GM23248 (cell line): Measurements from ENCODE around the gene ERGIC1. TPM values are rescaled to one million over a fixed set of nuclear protein-coding genes. Genes with fewer than 3 reads are reported as not detected.

Experiments used
- DNase-seq: peaks from one replicate; pipeline ENCODE4 v3.0.0-alpha.2; 2015
- H2AFZ ChIP-seq: fragments of 200-600 bp; sonication (generic); 2 replicates; pipeline ENCODE4 v1.6.1; 2016; ENCODE audit warnings: antibody characterized with exemption
- H3F3A ChIP-seq: fragments of 200-600 bp; sonication (generic); 2 replicates; pipeline ENCODE4 v1.6.1; 2016; ENCODE audit warnings: mild to moderate bottlenecking, antibody characterized with exemption, mixed run types; ENCODE audit not compliant: insufficient read depth
- H3K27ac ChIP-seq: fragments of 200-600 bp; sonication (generic); 2 replicates; pipeline ENCODE4 v1.5.1; 2016; ENCODE audit warnings: mild to moderate bottlenecking
- H3K27me3 ChIP-seq: fragments of 200-600 bp; sonication (generic); replicated peaks from 2 replicates; pipeline ENCODE4 v1.6.1; 2016; ENCODE audit warnings: mild to moderate bottlenecking; ENCODE audit not compliant: insufficient read depth
- H3K36me3 ChIP-seq: fragments of 200-600 bp; sonication (generic); 2 replicates; pipeline ENCODE4 v1.6.1; 2016; ENCODE audit warnings: low read depth, mild to moderate bottlenecking
- H3K4me1 ChIP-seq: fragments of 200-600 bp; sonication (generic); 2 replicates; pipeline ENCODE4 v1.6.1; 2016; ENCODE audit warnings: mild to moderate bottlenecking; ENCODE audit not compliant: insufficient read depth
- H3K4me2 ChIP-seq: fragments of 200-600 bp; sonication (generic); one replicate; pipeline ENCODE4 v1.6.1; 2016; ENCODE audit warnings: mild to moderate bottlenecking; ENCODE audit not compliant: unreplicated experiment
- H3K4me3 ChIP-seq: fragments of 200-600 bp; sonication (generic); 2 replicates; pipeline ENCODE4 v1.5.1; 2016; ENCODE audit warnings: mild to moderate bottlenecking
- H3K79me2 ChIP-seq: fragments of 200-600 bp; sonication (generic); 2 replicates; pipeline ENCODE4 v1.6.1; 2016; ENCODE audit warnings: mild to moderate bottlenecking; ENCODE audit not compliant: insufficient read depth
- H3K9ac ChIP-seq: fragments of 200-600 bp; sonication (generic); 2 replicates; pipeline ENCODE4 v1.6.1; 2016; ENCODE audit warnings: mild to moderate bottlenecking
- H3K9me2 ChIP-seq: fragments of 200-600 bp; sonication (generic); 2 replicates; pipeline ENCODE4 v1.6.1; 2016; ENCODE audit warnings: mixed run types, mild to moderate bottlenecking, moderate library complexity; ENCODE audit not compliant: insufficient read depth
- H3K9me3 ChIP-seq: fragments of 200-600 bp; sonication (generic); one replicate; pipeline ENCODE4 v1.6.1; 2017; ENCODE audit warnings: low read depth
- H4K20me1 ChIP-seq: fragments of 200-600 bp; sonication (generic); 2 replicates; pipeline ENCODE4 v1.6.0; 2016; ENCODE audit not compliant: insufficient read depth
- EZH2 ChIP-seq: fragments of 200-600 bp; sonication (generic); IDR thresholded peaks from 2 replicates; pipeline ENCODE4 v1.6.1; 2018; ENCODE audit warnings: antibody characterized with exemption, mild to moderate bottlenecking; ENCODE audit not compliant: insufficient read depth, poor library complexity, severe bottlenecking
- EZH2phosphoT487 ChIP-seq: fragments of 200-600 bp; sonication (generic); IDR thresholded peaks from 2 replicates; pipeline ENCODE4 v1.6.1; 2018; ENCODE audit warnings: antibody characterized with exemption, moderate library complexity, mild to moderate bottlenecking, low read depth; ENCODE audit not compliant: insufficient read depth
- WGBS, 2 experiments: methylation state at CpG; one replicate each; pipeline ENCODE4 v1.1.6; 2015 to 2017; ENCODE audit warnings: low lambda C conversion rate in 2 of 2, low coverage in 1 of 2; ENCODE audit errors: missing lambda C conversion rate in 2 of 2; 5-methylcytosine and 5-hydroxymethylcytosine counted together
- in situ Hi-C: fragments of 300-500 bp; cut with MboI; formaldehyde crosslinking; loops from 2 replicates; pipeline ENCODE4 v1.15.0; 2020
- polyA plus RNA-seq: library from polyadenylated mRNA; unstranded; fragments of >200 nt; fragmentation: Nextera tagmentation; extraction: Ambion mirVana; gene quantifications from 2 replicates; pipeline ENCODE4 v1.2.1, GENCODE V29; 2016
- total RNA-seq: library from RNA; depleted of rRNA; stranded (reverse); fragments of >200 nt; shearing (Covaris generic); gene quantifications from 2 replicates; pipeline ENCODE4 v1.2.3, GENCODE V29; 2014

ERGIC1 gene
- total and polyA plus RNA-seq, 2 experiments from 2014 or later, result 66.4 to 235 TPM

DNA sequence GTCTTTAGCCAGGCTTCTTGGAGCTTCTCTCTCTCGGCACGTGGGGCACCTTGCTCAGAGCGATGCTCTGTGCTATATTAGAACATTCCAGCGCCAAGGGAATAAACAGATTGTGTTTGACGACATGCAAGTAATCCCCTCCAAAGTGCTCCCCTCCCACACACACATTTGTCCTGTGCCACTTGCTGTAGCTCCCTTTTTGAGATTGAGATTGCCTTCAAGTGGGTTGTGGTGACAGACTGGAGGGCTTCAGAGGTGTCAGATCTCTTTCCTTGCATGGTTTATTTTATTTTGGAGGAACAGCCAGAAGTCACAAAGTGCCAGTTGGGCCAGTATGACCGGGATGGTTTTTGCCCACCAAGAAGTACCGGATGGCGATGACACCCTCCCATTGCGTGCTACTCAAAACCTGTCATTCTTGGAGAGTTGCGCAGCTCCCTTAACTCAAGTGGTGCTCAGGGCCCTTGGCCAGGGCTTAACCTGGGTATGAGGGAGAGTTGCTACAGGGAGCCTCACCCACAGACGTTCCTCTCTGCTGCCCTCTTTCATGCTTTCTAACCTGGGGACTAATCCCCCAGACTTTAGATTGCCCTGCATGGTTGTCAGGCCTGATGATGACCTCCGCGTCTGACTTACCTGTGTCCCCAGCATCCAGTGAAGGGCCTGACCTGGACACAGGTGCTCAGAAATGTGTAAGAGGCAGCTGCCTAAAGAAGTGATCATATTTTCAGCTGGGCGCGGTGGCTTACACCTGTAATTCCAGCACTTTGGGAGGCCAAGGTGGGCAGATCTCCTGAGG, 106.4 kb downstream of the ERGIC1 start:
- in situ Hi-C loops, result loop anchor here (25.0 kb wide), 1 partner anchor 478 kb away; the partner anchor contains the start of gene SH3PXD2B
- Histone ChIP-seq H3K79me2 (no peaks in the 10 kb centered on the region), H3K4me3 (no peak overlapping the region), H3K9me3 (no peaks in the 10 kb centered on the region), H4K20me1 (no peaks in the 10 kb centered on the region), H2AFZ (no peak overlapping the region), H3K9me2 (no peaks in the 10 kb centered on the region), H3F3A (peaks cover 29% of the 10 kb centered on the region), H3K9ac (0 out of 2 replicates have a peak overlapping the region, but pooled peaks have one; percentile 2), H3K4me2 (no peak overlapping the region), H3K27ac (0 out of 2 replicates have a peak overlapping the region, but pooled peaks have one; percentile 38), H3K4me1 (peaks cover 30% of the 10 kb centered on the region), H3K27me3 (no peaks in the 10 kb centered on the region), H3K36me3 (no peaks in the 10 kb centered on the region; the same call in 1 of the 2 replicates)
- DNase-seq, result no peak
- TF ChIP-seq EZH2, result no peak
- no peak for TF ChIP-seq EZH2phosphoT487
- WGBS, 2 experiments, result 88 to 91% methylated on average over 15 of the region's 15 CpGs

DNA sequence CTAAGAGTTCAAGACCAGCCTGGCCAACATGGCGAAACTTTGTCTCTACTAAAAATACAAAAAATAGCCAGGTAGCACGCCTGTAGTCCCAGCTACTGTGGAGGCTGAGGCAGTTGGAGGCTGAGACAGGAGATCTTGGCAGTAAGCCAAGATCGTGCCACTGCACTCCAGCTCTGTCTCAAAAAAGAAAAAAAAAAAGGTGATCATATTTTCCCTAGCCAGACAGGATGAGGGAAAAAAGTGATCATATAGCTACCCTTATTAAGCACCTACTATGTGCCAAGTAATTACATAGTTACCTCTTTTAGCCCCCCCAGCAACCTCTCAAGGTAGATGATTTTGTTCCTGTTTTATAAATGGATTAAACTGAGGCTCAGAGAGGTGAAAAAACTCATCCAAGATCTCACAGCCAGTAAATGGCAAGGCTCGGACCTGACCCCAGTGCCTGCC, 107.0 kb downstream of the ERGIC1 start:
- DNase-seq, result peak; percentile 51
- Histone ChIP-seq H3K79me2 (no peaks in the 10 kb centered on the region), H3K9me3 (no peaks in the 10 kb centered on the region), H3K4me3 (no peak overlapping the region), H3K4me2 (no peak overlapping the region), H4K20me1 (no peaks in the 10 kb centered on the region), H3K36me3 (no peaks in the 10 kb centered on the region; the same call in 1 of the 2 replicates), H3F3A (peaks cover 29% of the 10 kb centered on the region), H3K9me2 (no peaks in the 10 kb centered on the region), H2AFZ (no peak overlapping the region), H3K9ac (peak overlapping the region; percentile 35; the same call in 1 of the 2 replicates), H3K27ac (peak overlapping the region; percentile 38; the same call in 1 of the 2 replicates), H3K27me3 (no peaks in the 10 kb centered on the region), H3K4me1 (peaks cover 31% of the 10 kb centered on the region)
- WGBS, 2 experiments, result 59 to 63% methylated on average over 4 of the region's 4 CpGs
- no peak for TF ChIP-seq EZH2
- no peak for TF ChIP-seq EZH2phosphoT487
- in situ Hi-C loops, result loop anchor here (25.0 kb wide), 1 partner anchor 479 kb away; the partner anchor contains the start of gene SH3PXD2B

DNA sequence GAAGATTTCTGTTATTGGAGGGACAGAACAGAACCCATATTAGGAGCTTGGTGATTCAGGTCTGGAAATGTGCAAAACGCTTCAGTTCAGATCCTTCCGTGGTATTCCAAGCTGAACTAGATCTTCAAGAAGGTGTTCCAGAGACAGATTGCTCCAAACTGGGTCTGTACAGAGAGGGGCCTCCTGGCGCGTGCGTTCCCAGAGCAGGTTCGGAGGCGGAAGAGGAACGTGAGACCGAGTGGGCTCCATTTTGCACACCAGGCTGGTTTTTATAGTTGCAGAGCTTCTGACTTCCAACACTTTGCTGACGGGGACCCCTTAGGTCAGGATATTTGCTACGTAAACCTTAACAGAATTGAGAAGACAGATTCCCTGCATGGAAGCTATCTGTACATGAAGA, 108.5 kb downstream of the ERGIC1 start:
- peaks cover 31% of the 10 kb centered on the region for H3K4me1 ChIP-seq
- no peak overlapping the region for H2AFZ ChIP-seq
- in situ Hi-C loops, result loop anchor here (25.0 kb wide), 1 partner anchor 480 kb away; the partner anchor contains the start of gene SH3PXD2B
- no peak for TF ChIP-seq EZH2
- no peak for TF ChIP-seq EZH2phosphoT487
- H3K27ac ChIP-seq, result peak overlapping the region; percentile 95
- no peaks in the 10 kb centered on the region for H4K20me1 ChIP-seq
- H3K4me3 ChIP-seq, result no peak overlapping the region
- DNase-seq, result no peak
- H3F3A ChIP-seq, result peaks cover 29% of the 10 kb centered on the region
- peak overlapping the region; percentile 79 for H3K9ac ChIP-seq
- no peaks in the 10 kb centered on the region for H3K9me3 ChIP-seq
- no peaks in the 10 kb centered on the region; the same call in 1 of the 2 replicates for H3K36me3 ChIP-seq
- no peaks in the 10 kb centered on the region for H3K9me2 ChIP-seq
- WGBS, 2 experiments, result 95 to 98% methylated on average over 11 of the region's 11 CpGs
- H3K27me3 ChIP-seq, result no peaks in the 10 kb centered on the region
- H3K4me2 ChIP-seq, result no peak overlapping the region
- 0 out of 2 replicates have a peak, but pooled peaks cover 7% of the 10 kb centered on the region for H3K79me2 ChIP-seq

DNA sequence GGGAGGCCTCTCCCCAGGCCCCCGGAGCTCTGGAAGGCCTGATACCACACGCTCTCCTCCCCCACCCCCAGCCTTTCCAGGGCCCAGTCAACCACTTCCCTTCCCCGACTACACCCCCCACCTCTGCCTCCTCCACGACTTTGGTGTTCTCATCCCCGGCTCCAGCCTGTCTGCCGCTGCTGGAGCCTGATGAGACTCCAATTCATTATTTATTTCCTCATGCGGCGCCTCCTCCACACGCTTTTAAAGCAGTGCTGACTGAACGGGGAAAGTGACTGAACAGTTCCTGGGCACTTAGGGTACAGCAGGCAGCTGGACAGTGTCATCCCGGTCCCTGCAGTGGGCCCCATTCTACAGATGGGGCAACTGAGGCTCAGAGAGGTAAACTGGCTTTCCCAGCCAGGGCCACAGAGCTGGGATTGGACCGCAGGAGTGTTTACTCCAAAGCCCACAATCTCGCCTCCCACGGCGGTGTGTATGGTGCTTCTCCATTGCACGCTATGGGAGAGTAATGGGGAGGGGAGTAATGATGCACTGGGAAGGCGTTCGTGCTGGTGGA, 109.3 kb downstream of the ERGIC1 start:
- Histone ChIP-seq H3K4me3 (no peak overlapping the region), H3K4me2 (no peak overlapping the region), H3K4me1 (peaks cover 31% of the 10 kb centered on the region), H3K36me3 (no peaks in the 10 kb centered on the region; the same call in 1 of the 2 replicates), H3K79me2 (0 out of 2 replicates have a peak, but pooled peaks cover 7% of the 10 kb centered on the region), H4K20me1 (no peaks in the 10 kb centered on the region), H2AFZ (no peak overlapping the region), H3K9me2 (no peaks in the 10 kb centered on the region), H3F3A (peaks cover 29% of the 10 kb centered on the region), H3K27me3 (no peaks in the 10 kb centered on the region), H3K9me3 (no peaks in the 10 kb centered on the region), H3K27ac (peak overlapping the region; percentile 95), H3K9ac (peak overlapping the region; percentile 79)
- peak; percentile 98 for DNase-seq
- TF ChIP-seq EZH2 (no peak), EZH2phosphoT487 (0 out of 2 replicates have a peak, but pooled peaks have one; percentile 31)
- 31 to 44% methylated on average over 14 to 18 of the region's 18 CpGs for WGBS, 2 experiments
- in situ Hi-C loops, result loop anchor here (25.0 kb wide), 1 partner anchor 481 kb away; the partner anchor contains the start of gene SH3PXD2B
